KMS-11 (cell line): ENCODE results near the gene NAA25.

Source experiments
- H2AFZ ChIP-seq: fragments of 200-600 bp; sonication (generic); 2 replicates; pipeline ENCODE4 v1.6.1; 2016; ENCODE audit warnings: antibody characterized with exemption, mixed run types, low read depth
- H3K27ac ChIP-seq: fragments of 200-600 bp; sonication (generic); 2 replicates; pipeline ENCODE4 v1.6.1; 2016; ENCODE audit warnings: mild to moderate bottlenecking, mixed run types
- H3K27me3 ChIP-seq: fragments of 200-600 bp; sonication (generic); 2 replicates; pipeline ENCODE4 v1.6.1; 2017; ENCODE audit warnings: mild to moderate bottlenecking, low read depth, mixed run types, moderate library complexity; ENCODE audit not compliant: insufficient read depth
- H3K36me3 ChIP-seq: fragments of 200-600 bp; sonication (generic); 2 replicates; pipeline ENCODE4 v1.6.1; 2017; ENCODE audit warnings: mild to moderate bottlenecking, mixed run types; ENCODE audit not compliant: insufficient read depth
- H3K4me1 ChIP-seq: fragments of 200-600 bp; sonication (generic); 2 replicates; pipeline ENCODE4 v1.6.1; 2016; ENCODE audit warnings: mild to moderate bottlenecking, low read depth, mixed run types; ENCODE audit not compliant: poor library complexity, severe bottlenecking
- H3K4me2 ChIP-seq: fragments of 200-600 bp; sonication (generic); 2 replicates; pipeline ENCODE4 v1.7.0; 2016; ENCODE audit warnings: mild to moderate bottlenecking, mixed run types
- H3K4me3 ChIP-seq: fragments of 200-600 bp; sonication (generic); IDR thresholded peaks from 2 replicates; pipeline ENCODE4 v1.6.1; 2017; ENCODE audit warnings: low read depth, low read length, mixed read lengths; ENCODE audit not compliant: insufficient read depth
- H3K79me2 ChIP-seq: fragments of 200-600 bp; sonication (generic); 2 replicates; pipeline ENCODE4 v1.6.1; 2016; ENCODE audit warnings: low read depth, mixed run types; ENCODE audit not compliant: insufficient read depth
- H3K9ac ChIP-seq: fragments of 200-600 bp; sonication (generic); 2 replicates; pipeline ENCODE4 v1.6.1; 2016; ENCODE audit warnings: mild to moderate bottlenecking, mixed run types
- H4K20me1 ChIP-seq: fragments of 200-600 bp; sonication (generic); 2 replicates; pipeline ENCODE4 v1.6.1; 2016; ENCODE audit warnings: mild to moderate bottlenecking, mixed run types; ENCODE audit not compliant: insufficient read depth
- CTCF ChIP-seq: fragments of 200-600 bp; sonication (generic); conservative IDR thresholded peaks from 2 replicates; pipeline ENCODE4 v1.6.1; 2017; ENCODE audit warnings: low read depth, mild to moderate bottlenecking, antibody characterized with exemption, low read length, moderate library complexity, mixed read lengths

Gene NAA25

GRCh38 chr12:112134731-112135130 lies 26.1 kb upstream of the NAA25 start:
- no peak overlapping the region for H3K4me3 ChIP-seq
- TF ChIP-seq CTCF, result no peak
- H3K79me2 ChIP-seq, result peaks cover 19% of the 10 kb centered on the region; the same call in 1 of the 2 replicates
- H3K36me3 ChIP-seq, result no peaks in the 10 kb centered on the region
- no peaks in the 10 kb centered on the region for H4K20me1 ChIP-seq
- H3K4me1 ChIP-seq, result peaks cover 23% of the 10 kb centered on the region
- H3K27ac ChIP-seq, result no peak overlapping the region
- no peak overlapping the region for H2AFZ ChIP-seq
- no peak overlapping the region for H3K9ac ChIP-seq
- no peak overlapping the region for H3K4me2 ChIP-seq
- no peaks in the 10 kb centered on the region for H3K27me3 ChIP-seq

DNA sequence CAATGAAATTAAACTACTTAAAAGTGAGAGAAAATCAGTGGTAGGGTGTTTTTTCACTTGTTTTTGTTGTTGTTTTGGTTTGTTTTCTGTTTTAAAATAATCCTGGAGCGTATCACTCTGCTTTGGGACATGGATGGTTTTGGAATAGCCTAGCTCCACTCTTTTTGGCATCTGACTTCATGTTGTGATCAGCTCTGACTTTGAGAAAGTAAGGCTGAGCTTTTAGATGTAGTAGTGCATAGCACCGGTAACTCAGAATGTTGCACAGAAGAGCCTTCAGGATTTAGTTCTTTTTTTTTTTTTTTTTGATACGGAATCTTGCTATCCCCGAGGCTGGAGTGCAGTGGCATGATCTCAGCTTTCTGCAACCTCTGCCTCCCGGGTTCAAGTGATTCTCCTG lies 24.8 kb upstream of the NAA25 start:
- no peak overlapping the region for H3K27ac ChIP-seq
- no peaks in the 10 kb centered on the region for H4K20me1 ChIP-seq
- H2AFZ ChIP-seq, result no peak overlapping the region
- no peaks in the 10 kb centered on the region for H3K36me3 ChIP-seq
- H3K4me3 ChIP-seq, result no peak overlapping the region
- H3K79me2 ChIP-seq, result peaks cover 32% of the 10 kb centered on the region
- H3K4me2 ChIP-seq, result no peak overlapping the region
- peaks cover 37% of the 10 kb centered on the region for H3K4me1 ChIP-seq
- H3K27me3 ChIP-seq, result no peaks in the 10 kb centered on the region
- no peak for TF ChIP-seq CTCF
- no peak overlapping the region for H3K9ac ChIP-seq

- Histone ChIP-seq H3K4me2 (no peak overlapping the region; the same call in 1 of the 2 replicates), H2AFZ (no peak overlapping the region), H3K36me3 (no peaks in the 10 kb centered on the region), H3K4me3 (no peak overlapping the region), H3K9ac (no peak overlapping the region), H3K79me2 (peaks cover 45% of the 10 kb centered on the region), H3K27me3 (no peaks in the 10 kb centered on the region), H3K4me1 (peaks cover 50% of the 10 kb centered on the region), H4K20me1 (no peaks in the 10 kb centered on the region), H3K27ac (no peak overlapping the region)
- no peak for TF ChIP-seq CTCF
Measured at GRCh38 chr12:112131686-112132085, 23.1 kb upstream of the NAA25 start.

DNA sequence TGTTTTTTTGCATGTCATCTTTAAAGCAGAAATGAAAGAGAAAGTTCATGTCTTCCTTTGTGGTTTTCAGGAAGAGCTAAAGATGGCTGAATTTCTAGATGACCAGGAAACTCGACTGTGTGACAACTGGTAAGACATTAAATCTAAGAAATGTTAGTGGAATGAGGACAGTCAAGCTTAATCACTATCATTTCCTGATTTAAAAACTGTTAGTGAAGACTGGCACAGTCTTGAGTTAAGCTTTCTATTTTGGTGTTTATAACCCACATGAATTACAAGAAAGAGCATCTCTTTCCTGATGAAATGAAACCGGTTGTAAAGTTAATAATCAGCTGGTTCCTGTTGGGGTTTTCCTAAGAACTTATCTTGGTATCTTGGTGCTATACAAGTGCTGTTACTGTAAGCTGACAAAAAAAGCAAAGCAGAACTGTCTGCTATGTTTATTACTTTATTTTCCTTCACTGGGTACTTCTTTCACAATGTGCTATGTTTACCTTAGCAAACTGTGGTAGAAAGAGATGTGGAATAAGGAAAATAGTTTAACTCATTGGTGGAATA lies 21.9 kb upstream of the NAA25 start:
- no peak overlapping the region for H3K4me3 ChIP-seq
- peaks cover 54% of the 10 kb centered on the region for H3K4me1 ChIP-seq
- peak overlapping the region; percentile 51 for H3K27ac ChIP-seq

More for the DNA sequence above, 21.9 kb upstream of the NAA25 start:
- no peak overlapping the region for H2AFZ ChIP-seq
- H3K36me3 ChIP-seq, result no peaks in the 10 kb centered on the region
- peak overlapping the region; percentile 22; the same call in 1 of the 2 replicates for H3K9ac ChIP-seq
- no peak for TF ChIP-seq CTCF
- peak overlapping the region; percentile 42 for H3K4me2 ChIP-seq
- peaks cover 55% of the 10 kb centered on the region for H3K79me2 ChIP-seq
- H3K27me3 ChIP-seq, result no peaks in the 10 kb centered on the region
- H4K20me1 ChIP-seq, result no peaks in the 10 kb centered on the region
